ENCODE measurements around the gene CFAP61. TPM values are rescaled to one million over a fixed set of nuclear protein-coding genes. Genes with fewer than 3 reads are reported as not detected.

CFAP61 gene
- polyA plus RNA-seq, 1 experiment = not detected

DNA sequence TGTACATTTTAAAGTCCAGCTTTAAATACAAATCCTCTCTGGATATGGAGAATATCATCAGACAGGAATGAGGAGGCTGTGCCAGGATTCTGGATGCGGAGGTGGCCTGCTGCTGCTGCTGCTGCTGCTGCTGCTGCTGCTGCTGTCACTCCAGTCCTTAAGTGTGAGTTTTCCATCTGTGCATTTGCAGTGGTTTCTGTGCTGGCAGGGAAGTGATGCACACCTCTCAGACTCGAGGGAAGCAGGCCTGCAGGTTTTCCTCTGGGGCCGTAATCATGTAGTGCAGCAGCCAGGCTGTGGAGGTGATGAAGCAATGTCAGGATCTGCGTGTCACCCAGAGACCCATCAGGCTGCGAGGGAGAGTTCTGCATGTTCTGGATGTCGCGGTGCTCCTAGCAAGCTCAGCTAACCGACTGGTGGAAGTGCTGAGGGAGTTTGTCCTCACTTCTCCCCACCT lies 32.0 kb downstream of the CFAP61 start:
- no peak for DNase-seq (ENCODE audit: low read depth, low spot score)
- CTCF ChIA-PET = interaction anchor here (0.7 to 6.2 kb wide), 10 partner anchors 8 to 1040 kb away, joined by 3 to 77 read pairs (median 4); no protein-coding TSS in a partner anchor
- Histone ChIP-seq H3K27me3 (ENCODE audit: control insufficient read depth, insufficient read depth, low read length) (peaks cover 8% of the 10 kb centered on the region), H3K4me3 (ENCODE audit: low read depth, low read length) (no peak overlapping the region), H3K27ac (ENCODE audit: low read depth, low read length) (no peak overlapping the region), H3K9me3 (ENCODE audit: control insufficient read depth, insufficient read depth, low read length) (no peaks in the 10 kb centered on the region)
- POLR2A ChIA-PET = no interaction called here
- TF ChIP-seq, protein P1, sequence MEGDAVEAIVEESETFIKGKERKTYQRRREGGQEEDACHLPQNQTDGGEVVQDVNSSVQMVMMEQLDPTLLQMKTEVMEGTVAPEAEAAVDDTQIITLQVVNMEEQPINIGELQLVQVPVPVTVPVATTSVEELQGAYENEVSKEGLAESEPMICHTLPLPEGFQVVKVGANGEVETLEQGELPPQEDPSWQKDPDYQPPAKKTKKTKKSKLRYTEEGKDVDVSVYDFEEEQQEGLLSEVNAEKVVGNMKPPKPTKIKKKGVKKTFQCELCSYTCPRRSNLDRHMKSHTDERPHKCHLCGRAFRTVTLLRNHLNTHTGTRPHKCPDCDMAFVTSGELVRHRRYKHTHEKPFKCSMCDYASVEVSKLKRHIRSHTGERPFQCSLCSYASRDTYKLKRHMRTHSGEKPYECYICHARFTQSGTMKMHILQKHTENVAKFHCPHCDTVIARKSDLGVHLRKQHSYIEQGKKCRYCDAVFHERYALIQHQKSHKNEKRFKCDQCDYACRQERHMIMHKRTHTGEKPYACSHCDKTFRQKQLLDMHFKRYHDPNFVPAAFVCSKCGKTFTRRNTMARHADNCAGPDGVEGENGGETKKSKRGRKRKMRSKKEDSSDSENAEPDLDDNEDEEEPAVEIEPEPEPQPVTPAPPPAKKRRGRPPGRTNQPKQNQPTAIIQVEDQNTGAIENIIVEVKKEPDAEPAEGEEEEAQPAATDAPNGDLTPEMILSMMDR (IDR thresholded peaks at IDR 0.05; ENCODE audit: low read depth, low read length) = no peak

DNA sequence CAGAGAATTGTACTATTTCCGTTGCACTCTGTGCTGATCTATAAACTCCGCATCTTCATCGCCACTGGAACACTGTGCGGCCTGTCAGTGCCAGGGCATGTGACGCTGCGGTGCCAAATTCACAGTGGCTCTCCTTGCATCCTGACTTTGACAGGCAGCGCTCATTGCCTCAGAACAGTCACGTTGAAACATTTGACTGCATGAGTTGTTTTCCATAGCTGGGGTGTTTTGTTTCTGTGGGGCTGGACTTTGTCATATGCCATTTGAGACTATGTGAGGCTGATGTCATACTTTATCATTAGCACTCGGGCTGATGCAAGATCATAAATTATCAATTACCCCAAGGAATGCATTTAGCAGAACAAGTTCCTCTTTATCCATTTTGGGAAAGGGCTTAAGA lies 32.7 kb downstream of the CFAP61 start:
- TF ChIP-seq, protein P1 (IDR thresholded peaks at IDR 0.05; ENCODE audit: low read depth, low read length) = no peak
- POLR2A ChIA-PET = no interaction called here
- Histone ChIP-seq H3K27ac (ENCODE audit: low read depth, low read length) (no peak overlapping the region), H3K27me3 (ENCODE audit: control insufficient read depth, insufficient read depth, low read length) (peaks cover 6% of the 10 kb centered on the region), H3K4me3 (ENCODE audit: low read depth, low read length) (no peak overlapping the region), H3K9me3 (ENCODE audit: control insufficient read depth, insufficient read depth, low read length) (no peaks in the 10 kb centered on the region)
- DNase-seq (ENCODE audit: low read depth, low spot score) = no peak
- CTCF ChIA-PET = interaction anchor here (3.3 to 6.2 kb wide), 2 partner anchors 153 to 510 kb away, joined by 40 to 77 read pairs; no protein-coding TSS in a partner anchor

DNA sequence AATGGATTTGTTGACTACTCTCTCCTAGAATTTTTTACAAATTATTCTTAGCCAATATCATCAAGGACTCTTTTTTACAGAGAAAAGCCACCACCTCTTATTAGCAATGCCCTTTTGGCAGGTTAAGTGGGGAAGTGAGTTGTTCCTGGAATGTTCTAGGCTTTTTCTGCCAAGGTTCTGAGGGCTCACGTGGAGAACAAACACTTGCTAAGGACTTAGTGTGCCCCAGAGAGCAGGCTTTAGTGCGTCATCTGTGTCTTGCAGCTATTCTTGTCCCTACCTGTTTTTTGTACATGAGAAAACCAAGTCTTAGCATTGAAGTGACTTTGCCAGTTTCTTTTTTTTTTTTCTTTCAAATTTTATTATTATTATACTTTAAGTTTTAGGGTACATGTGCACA lies 33.5 kb downstream of the CFAP61 start:
- TF ChIP-seq, protein P1 (IDR thresholded peaks at IDR 0.05; ENCODE audit: low read depth, low read length) = no peak
- H3K27ac ChIP-seq (ENCODE audit: low read depth, low read length) = no peak overlapping the region
- H3K4me3 ChIP-seq (ENCODE audit: low read depth, low read length) = no peak overlapping the region
- H3K9me3 ChIP-seq (ENCODE audit: control insufficient read depth, insufficient read depth, low read length) = no peaks in the 10 kb centered on the region
- H3K27me3 ChIP-seq (ENCODE audit: control insufficient read depth, insufficient read depth, low read length) = peaks cover 4% of the 10 kb centered on the region
- no peak for DNase-seq (ENCODE audit: low read depth, low spot score)
- POLR2A ChIA-PET = no interaction called here
- CTCF ChIA-PET = interaction anchor here (1.0 to 6.2 kb wide), 2 partner anchors 151 to 509 kb away, joined by 3 to 77 read pairs; no protein-coding TSS in a partner anchor

DNA sequence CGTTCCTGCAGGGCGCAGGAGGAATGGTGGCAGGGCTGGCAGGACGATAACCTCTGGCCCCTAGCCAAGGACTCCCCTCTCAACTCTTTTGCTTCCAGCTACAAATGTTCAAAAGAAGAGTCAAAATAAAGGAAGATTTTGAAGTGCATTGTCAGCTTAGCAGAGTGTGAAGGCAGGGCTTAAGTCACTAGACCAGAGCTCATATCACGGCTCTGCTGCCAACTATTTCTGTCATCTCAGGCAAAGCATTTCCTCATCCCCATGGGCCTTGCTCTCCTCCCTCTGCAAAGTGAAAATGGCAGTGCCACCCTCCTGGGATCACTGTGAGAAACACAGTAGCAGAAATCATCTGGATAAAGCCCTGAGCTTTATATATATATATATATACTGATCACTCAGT lies 36.7 kb downstream of the CFAP61 start:
- Histone ChIP-seq H3K27me3 (ENCODE audit: control insufficient read depth, insufficient read depth, low read length) (no peaks in the 10 kb centered on the region), H3K9me3 (ENCODE audit: control insufficient read depth, insufficient read depth, low read length) (no peaks in the 10 kb centered on the region), H3K4me3 (ENCODE audit: low read depth, low read length) (no peak overlapping the region), H3K27ac (ENCODE audit: low read depth, low read length) (no peak overlapping the region)
- ChIA-PET POLR2A (no interaction called here), CTCF (interaction anchor here (1.3 kb wide), 1 partner anchor 148 kb away, joined by 3 read pairs; no protein-coding TSS in a partner anchor)
- no peak for DNase-seq (ENCODE audit: low read depth, low spot score)
- TF ChIP-seq, protein P1 (IDR thresholded peaks at IDR 0.05; ENCODE audit: low read depth, low read length) = no peak

DNA sequence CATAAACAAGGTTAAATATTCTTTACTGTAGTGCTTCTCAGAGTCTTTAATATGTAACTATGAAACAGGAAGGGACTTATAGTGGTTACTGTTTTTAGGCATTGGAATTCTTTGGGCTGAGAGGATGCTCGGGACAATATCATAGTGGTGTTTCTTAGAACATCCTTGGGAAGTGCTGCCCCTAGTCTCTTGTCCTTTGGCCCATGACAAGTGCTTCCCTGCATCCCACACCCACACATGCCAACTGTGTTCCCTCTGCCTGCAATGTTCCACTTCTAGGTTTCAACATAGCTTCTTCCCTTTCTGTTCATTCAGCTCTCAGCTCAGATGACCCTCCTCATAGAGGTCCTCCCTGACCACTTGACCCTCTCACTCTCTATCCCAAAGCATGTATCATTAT lies 37.6 kb downstream of the CFAP61 start:
- CTCF ChIA-PET = interaction anchor here (1.3 kb wide), 1 partner anchor 147 kb away, joined by 3 read pairs; no protein-coding TSS in a partner anchor
- TF ChIP-seq, protein P1 (IDR thresholded peaks at IDR 0.05; ENCODE audit: low read depth, low read length) = no peak
- H3K4me3 ChIP-seq (ENCODE audit: low read depth, low read length) = no peak overlapping the region
- POLR2A ChIA-PET = no interaction called here
- H3K27me3 ChIP-seq (ENCODE audit: control insufficient read depth, insufficient read depth, low read length) = no peaks in the 10 kb centered on the region
- H3K9me3 ChIP-seq (ENCODE audit: control insufficient read depth, insufficient read depth, low read length) = no peaks in the 10 kb centered on the region
- DNase-seq (ENCODE audit: low read depth, low spot score) = no peak
- no peak overlapping the region for H3K27ac ChIP-seq (ENCODE audit: low read depth, low read length)

Measured in AG04450 (cell line).